LNCaP clone FGC (cell line): ENCODE data around the gene PLEKHA4.
"Not testable (repeated sequence)": the region's sequence is repeated elsewhere in the genome, so short reads cannot be mapped to it uniquely, and the experiment has no call there.

Experiments
- DNase-seq: peaks from one replicate; pipeline ENCODE4 v3.0.0-alpha.2; 2011; ENCODE audit warnings: low read depth
- H3K4me3 ChIP-seq: 2 replicates; pipeline ENCODE4 v1.5.1; 2011; ENCODE audit warnings: mild to moderate bottlenecking, low read depth, low read length, control low read depth
- TF ChIP-seq, protein P1 (sequence below): IDR thresholded peaks from 2 replicates; pipeline ENCODE4 v1.5.1; 2012; ENCODE audit warnings: mild to moderate bottlenecking; ENCODE audit not compliant: control insufficient read depth, insufficient read depth; ENCODE audit errors: extremely low read depth

PLEKHA4 gene

GRCh38 chr19:48873476-48874302 is 5.3 kb upstream of the PLEKHA4 start:
- H3K4me3 ChIP-seq: peak overlapping the region; percentile 94
- DNase-seq: no peak
- TF ChIP-seq, protein P1, sequence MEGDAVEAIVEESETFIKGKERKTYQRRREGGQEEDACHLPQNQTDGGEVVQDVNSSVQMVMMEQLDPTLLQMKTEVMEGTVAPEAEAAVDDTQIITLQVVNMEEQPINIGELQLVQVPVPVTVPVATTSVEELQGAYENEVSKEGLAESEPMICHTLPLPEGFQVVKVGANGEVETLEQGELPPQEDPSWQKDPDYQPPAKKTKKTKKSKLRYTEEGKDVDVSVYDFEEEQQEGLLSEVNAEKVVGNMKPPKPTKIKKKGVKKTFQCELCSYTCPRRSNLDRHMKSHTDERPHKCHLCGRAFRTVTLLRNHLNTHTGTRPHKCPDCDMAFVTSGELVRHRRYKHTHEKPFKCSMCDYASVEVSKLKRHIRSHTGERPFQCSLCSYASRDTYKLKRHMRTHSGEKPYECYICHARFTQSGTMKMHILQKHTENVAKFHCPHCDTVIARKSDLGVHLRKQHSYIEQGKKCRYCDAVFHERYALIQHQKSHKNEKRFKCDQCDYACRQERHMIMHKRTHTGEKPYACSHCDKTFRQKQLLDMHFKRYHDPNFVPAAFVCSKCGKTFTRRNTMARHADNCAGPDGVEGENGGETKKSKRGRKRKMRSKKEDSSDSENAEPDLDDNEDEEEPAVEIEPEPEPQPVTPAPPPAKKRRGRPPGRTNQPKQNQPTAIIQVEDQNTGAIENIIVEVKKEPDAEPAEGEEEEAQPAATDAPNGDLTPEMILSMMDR: no peak

- peak overlapping the region; percentile 94 for H3K4me3 ChIP-seq
- DNase-seq: peak; percentile 46
- TF ChIP-seq, protein P1: no peak
Measured at GRCh38 chr19:48872884-48873475, 4.6 kb upstream of the PLEKHA4 start.

DNA sequence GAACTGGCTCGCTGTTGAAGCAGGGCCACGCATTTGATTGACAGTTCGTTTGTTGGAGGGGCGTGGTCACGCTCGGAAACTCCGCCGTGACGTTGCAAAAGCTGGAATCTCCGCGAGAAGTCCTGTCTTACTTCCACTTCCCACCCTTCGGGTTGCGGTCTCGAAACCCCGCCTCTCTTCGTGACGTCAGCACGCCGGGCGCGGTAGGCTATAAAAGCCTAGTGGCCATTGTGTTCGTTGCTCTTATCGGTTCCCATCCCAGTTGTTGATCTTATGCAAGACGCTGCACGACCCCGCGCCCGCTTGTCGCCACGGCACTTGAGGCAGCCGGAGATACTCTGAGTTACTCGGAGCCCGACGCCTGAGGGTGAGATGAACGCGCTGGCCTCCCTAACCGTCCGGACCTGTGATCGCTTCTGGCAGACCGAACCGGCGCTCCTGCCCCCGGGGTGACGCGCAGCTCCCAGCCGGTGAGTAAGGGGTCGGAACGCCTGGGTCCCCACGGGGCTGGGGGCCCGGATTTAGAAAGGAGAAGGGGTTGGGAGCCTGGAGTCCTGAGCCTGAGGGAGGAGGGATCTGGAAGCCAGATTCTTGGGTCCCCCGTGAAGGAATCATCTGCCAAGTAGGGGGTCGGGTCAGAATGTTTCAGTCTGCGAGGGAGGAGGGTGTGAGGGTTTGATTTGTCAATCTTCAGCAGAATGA is 3.9 kb upstream of the PLEKHA4 start, which contains the start of gene PPP1R15A:
Gene PPP1R15A (plus strand): TSS at position 240 of the 702 bp plus-strand sequence. CDS start 813 bp downstream, outside the sequence.
- peak; percentile 80 for DNase-seq
- TF ChIP-seq, protein P1: no peak
- peak within 1 kb of the TSS; percentile 94 for H3K4me3 ChIP-seq

DNA sequence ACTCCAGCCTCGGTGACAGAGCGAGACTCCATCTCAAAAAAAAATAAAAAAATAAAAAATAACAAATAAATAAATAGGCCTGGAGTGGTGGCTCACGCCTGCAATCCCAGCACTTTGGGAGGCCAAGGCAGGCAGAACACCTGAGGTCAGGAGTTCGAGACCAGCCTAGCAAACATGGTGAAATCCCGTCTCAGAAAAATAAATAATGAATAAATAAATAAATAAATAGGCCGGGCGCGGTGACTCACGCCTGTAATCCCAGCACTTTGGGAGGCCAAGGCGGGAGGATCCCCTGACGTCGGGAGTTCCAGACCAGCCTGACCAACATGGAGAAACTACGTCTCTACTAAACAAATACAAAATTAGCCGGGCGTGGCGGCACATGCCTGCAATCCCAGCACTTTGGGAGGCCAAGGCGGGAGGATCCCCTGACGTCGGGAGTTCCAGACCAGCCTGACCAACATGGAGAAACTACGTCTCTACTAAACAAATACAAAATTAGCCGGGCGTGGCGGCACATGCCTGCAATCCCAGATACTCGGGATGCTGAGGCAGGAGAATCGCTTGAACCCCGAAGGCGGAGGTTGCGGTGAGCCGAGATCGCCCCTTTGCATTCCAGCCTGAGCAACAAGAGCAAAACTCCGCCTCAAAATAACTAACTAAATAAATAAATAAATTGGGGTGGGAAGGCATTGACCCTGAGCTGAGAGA is 3.2 kb upstream of the PLEKHA4 start:
- not testable (repeated sequence) for DNase-seq, H3K4me3 ChIP-seq

- no peak for DNase-seq
- TF ChIP-seq, protein P1: no peak
Measured at GRCh38 chr19:48870048-48870447, 1.6 kb upstream of the PLEKHA4 start.

GRCh38 chr19:48867746-48868113 is 687 bp downstream of the PLEKHA4 start:
- H3K4me3 ChIP-seq: no peak overlapping the region
- DNase-seq: no peak
- TF ChIP-seq, protein P1: no peak

More at GRCh38 chr19:48870048-48870447, 1.6 kb upstream of the PLEKHA4 start:
- H3K4me3 ChIP-seq: no peak overlapping the region
